Measurements from ENCODE around the gene GIPR. TPM values are rescaled to one million over a fixed set of nuclear protein-coding genes. Genes with fewer than 3 reads are reported as not detected.
A peak's percentile ranks its signal among the peaks of the same experiment; 100 is the strongest.
"Not testable (repeated sequence)": the region's sequence is repeated elsewhere in the genome, so short reads cannot be mapped to it uniquely, and the experiment has no call there.

GIPR gene
- total RNA-seq (2014; rRNA removed; shearing (Covaris generic)), result 0.07 and 0.23 TPM in 2 replicates
- not detected in 2 replicates for polyA plus RNA-seq (2015; cell fraction: cytosol; rRNA removed)
- polyA plus RNA-seq (2015; cell fraction: nucleus; rRNA removed), result 2.0 and 2.6 TPM in 2 replicates

- peak; percentile 58 for DNase-seq (ENCODE audit: low read depth)
Measured at GRCh38 chr19:45667620-45668341, at the start of gene GIPR. Gene GIPR (plus strand): TSS chr19:45668221. CDS start chr19:45669521, 1,300 bp downstream.

- no peak for DNase-seq (ENCODE audit: low read depth)
Measured at GRCh38 chr19:45621389-45621788, 46.6 kb upstream of the GIPR start.

GRCh38 chr19:45621976-45622503, 46.0 kb upstream of the GIPR start:
- no peak for DNase-seq (ENCODE audit: low read depth)

- no peak for DNase-seq (ENCODE audit: low read depth)
Measured at GRCh38 chr19:45623984-45624383, 44.0 kb upstream of the GIPR start.

GRCh38 chr19:45628219-45628618, 39.8 kb upstream of the GIPR start:
- DNase-seq (ENCODE audit: low read depth), result not testable (repeated sequence)

- no peak for DNase-seq (ENCODE audit: low read depth)
Measured at GRCh38 chr19:45629704-45630103, 38.3 kb upstream of the GIPR start.

GRCh38 chr19:45630463-45630862, 37.6 kb upstream of the GIPR start:
- DNase-seq (ENCODE audit: low read depth), result peak; percentile 96

- DNase-seq (ENCODE audit: low read depth), result peak; percentile 74
Measured at GRCh38 chr19:45632468-45633196, 35.4 kb upstream of the GIPR start.

- no peak for DNase-seq (ENCODE audit: low read depth)
Measured at GRCh38 chr19:45636275-45636674, 31.7 kb upstream of the GIPR start.

- no peak for DNase-seq (ENCODE audit: low read depth)
Measured at GRCh38 chr19:45636902-45637301, 31.1 kb upstream of the GIPR start.

- DNase-seq (ENCODE audit: low read depth), result peak; percentile 28
Measured at GRCh38 chr19:45637890-45638667, 29.9 kb upstream of the GIPR start.

GRCh38 chr19:45638930-45639729, 28.9 kb upstream of the GIPR start, which contains the start of gene EML2:
Gene EML2 (minus strand): TSS chr19:45639397. CDS start chr19:45639376, 21 bp downstream.
- no peak for DNase-seq (ENCODE audit: low read depth)

GRCh38 chr19:45640849-45641273, 27.2 kb upstream of the GIPR start:
- no peak for DNase-seq (ENCODE audit: low read depth)

- peak; percentile 94 for DNase-seq (ENCODE audit: low read depth)
Measured at GRCh38 chr19:45641274-45642105, 26.5 kb upstream of the GIPR start.

- DNase-seq (ENCODE audit: low read depth), result peak; percentile 82
Measured at GRCh38 chr19:45643024-45643926, 24.7 kb upstream of the GIPR start.

- DNase-seq (ENCODE audit: low read depth), result no peak
Measured at GRCh38 chr19:45643927-45644771, 23.9 kb upstream of the GIPR start.

GRCh38 chr19:45645068-45645630, 22.9 kb upstream of the GIPR start:
- no peak for DNase-seq (ENCODE audit: low read depth)
